Epithelial cell of esophagus (primary cell): ENCODE data around the gene SERTAD1.

Experiments
- DNase-seq: peaks from one replicate; pipeline ENCODE4 v3.0.0; 2010; ENCODE audit warnings: low read depth
- H3K4me3 ChIP-seq: 2 replicates; pipeline ENCODE4 v1.5.1; 2011; ENCODE audit warnings: mild to moderate bottlenecking, low read length, control low read depth
- TF ChIP-seq, protein P1 (sequence below): IDR thresholded peaks from 2 replicates; pipeline ENCODE4 v1.5.1; 2011; ENCODE audit warnings: low read depth, mild to moderate bottlenecking, low read length, control low read depth, inconsistent platforms; ENCODE audit not compliant: insufficient read depth; ENCODE audit errors: missing control alignments

The SERTAD1 gene

DNA sequence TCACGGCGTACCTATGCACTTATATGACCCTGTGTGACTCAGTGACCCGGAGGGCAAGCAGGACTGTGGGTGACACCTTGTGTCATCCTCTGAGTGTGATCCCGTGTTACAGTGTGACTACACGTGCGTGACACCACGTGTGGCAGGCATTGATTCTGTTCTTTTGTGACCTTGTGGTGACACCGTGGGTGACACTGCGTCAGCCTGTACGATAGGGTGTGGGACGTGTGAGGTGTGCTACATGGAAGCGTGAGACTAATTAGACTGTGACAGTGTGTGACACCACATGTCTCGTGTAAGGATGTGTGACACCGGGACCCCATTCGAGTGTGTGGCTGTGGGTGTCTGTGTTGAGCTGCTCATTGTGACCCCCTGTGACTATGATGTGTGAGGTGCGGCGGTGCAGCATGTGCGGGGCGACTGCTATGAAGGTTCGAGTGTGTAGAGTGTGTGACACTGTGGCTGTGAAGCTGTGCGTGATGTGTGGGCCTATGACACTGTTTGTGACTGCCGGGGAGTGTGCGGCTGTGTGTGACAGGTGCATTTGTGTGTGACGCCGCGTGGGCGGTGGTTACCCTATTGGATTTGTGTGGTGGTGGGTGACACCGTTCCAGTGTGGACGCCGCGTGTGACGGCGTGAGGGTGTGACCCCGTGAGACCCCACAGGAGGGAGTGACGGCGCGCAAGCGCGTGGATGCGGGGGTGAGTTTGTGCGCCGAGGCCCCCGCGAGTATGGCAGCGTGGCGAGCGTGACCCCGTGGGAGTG, 40.6 kb upstream of the SERTAD1 start:
- TF ChIP-seq, protein P1, sequence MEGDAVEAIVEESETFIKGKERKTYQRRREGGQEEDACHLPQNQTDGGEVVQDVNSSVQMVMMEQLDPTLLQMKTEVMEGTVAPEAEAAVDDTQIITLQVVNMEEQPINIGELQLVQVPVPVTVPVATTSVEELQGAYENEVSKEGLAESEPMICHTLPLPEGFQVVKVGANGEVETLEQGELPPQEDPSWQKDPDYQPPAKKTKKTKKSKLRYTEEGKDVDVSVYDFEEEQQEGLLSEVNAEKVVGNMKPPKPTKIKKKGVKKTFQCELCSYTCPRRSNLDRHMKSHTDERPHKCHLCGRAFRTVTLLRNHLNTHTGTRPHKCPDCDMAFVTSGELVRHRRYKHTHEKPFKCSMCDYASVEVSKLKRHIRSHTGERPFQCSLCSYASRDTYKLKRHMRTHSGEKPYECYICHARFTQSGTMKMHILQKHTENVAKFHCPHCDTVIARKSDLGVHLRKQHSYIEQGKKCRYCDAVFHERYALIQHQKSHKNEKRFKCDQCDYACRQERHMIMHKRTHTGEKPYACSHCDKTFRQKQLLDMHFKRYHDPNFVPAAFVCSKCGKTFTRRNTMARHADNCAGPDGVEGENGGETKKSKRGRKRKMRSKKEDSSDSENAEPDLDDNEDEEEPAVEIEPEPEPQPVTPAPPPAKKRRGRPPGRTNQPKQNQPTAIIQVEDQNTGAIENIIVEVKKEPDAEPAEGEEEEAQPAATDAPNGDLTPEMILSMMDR = no peak
- DNase-seq = peak; percentile 5
- peak overlapping the region; percentile 47 for H3K4me3 ChIP-seq

DNA sequence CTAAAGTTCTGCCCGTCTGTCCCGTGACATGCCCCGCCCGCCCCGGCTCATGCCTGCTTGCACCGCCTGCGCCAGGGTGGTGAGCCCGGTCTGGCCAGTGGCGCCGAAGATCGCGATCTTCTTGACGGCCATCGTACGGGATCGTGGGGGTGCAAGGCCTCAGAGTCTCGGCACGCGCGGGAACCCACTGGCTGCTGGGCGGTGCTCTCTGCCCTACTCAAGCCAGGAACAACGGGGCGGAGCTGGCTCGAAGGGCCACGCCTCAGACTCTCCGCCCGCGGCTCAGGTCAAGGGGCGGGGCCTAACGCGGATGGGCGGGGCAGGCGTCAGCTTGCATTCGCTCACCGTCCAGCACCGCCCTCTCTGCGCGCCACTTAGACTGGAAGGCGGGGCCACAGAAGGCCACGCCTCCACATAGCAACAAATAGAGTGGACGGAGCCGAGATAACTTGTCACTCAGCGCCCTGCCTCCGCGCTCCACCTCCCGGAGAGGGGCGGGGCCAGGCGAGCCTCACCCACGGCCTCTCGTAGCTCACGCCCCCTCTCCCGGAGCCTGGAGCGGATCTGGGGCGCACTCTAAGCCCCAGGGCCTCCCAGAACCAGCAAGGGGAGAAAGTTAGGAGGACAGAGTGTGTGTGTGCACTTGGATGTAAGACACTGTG, 39.9 kb upstream of the SERTAD1 start, which contains the start of gene BLVRB:
Gene BLVRB (minus strand): TSS at position 189 of the 662 bp plus-strand sequence. CDS start 57 bp downstream, at position 132.
- DNase-seq = peak; percentile 99

DNA sequence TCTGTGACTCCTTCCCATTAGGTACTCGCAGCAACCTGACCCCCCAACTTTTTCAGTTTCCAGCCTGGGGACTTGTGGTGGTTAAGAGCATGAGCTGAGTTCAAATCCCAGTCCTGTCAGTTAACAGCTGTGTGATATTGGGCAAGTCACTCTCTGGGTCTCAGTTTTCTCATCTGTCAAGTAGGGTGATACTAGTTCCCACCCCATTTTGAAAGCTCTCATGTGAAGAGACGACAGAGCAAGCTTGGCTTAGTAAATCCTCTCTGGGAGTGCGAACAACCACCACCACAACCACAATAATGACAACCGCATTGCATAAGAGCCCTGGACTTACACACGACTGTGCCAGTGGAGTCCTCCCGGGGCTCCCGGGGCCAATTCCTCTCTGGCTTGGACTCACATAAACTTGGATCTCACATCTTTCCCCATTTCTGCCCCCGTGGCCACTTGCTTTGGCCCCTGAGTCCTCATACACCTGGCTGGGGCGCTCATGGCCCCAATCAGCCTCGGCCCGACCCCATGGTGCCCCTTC, 39.3 kb upstream of the SERTAD1 start:
- DNase-seq = peak; percentile 64

More for the DNA sequence above, 39.9 kb upstream of the SERTAD1 start, which contains the start of gene BLVRB:
- peak within 1 kb of the TSS; percentile 83 for H3K4me3 ChIP-seq
- TF ChIP-seq, protein P1 = no peak

DNA sequence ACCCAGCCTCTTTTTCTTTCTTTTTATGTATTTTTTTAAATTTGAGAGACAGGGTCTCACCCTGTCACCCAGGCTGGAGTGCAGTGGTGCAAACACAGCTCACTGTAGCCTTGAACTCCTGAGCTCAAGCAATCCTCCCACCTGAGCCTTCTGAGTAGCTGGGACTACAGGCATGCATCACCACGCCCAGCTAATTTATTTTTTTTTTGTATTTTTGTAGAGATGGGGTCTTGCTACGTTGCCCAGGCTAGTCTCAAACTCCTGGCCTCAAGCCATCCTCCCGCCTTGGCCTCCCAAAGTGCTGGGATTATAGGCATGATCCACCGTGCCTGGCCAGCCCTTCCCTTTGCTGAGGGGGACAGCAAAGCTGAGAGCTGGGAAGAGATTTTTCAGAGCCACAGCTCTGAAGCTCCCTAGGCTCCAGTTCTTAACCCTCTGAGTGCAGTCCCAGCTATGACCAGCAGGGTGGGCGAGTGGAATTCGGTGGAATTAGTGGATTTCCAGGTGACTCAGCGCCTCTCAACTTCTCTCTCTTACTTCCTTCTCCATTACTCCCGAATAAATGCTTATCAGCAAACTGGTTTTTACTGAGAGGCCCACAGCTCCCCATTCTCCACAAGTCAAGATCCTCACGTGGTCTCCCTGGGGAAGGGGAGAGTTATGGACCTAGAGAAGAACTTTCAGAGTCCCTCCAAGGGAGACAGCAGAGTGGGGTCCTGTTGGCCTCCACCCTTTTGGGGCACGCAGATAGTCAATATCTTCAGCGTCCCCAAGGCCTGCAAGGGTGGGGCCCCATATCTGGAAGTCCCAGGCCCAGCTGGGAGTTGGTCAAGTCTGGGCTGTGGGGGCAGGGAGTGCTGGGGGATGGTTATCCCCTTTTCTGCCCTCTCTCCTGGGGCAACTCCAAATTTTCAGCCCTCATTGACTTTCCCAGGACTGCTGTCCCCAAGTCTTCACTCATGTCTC, 38.5 kb upstream of the SERTAD1 start:
- DNase-seq = peak; percentile 94
- peak overlapping the region; percentile 83 for H3K4me3 ChIP-seq
- TF ChIP-seq, protein P1 = peak; percentile 87

More for the DNA sequence above, 39.3 kb upstream of the SERTAD1 start:
- TF ChIP-seq, protein P1 = no peak
- H3K4me3 ChIP-seq = peak overlapping the region; percentile 83

DNA sequence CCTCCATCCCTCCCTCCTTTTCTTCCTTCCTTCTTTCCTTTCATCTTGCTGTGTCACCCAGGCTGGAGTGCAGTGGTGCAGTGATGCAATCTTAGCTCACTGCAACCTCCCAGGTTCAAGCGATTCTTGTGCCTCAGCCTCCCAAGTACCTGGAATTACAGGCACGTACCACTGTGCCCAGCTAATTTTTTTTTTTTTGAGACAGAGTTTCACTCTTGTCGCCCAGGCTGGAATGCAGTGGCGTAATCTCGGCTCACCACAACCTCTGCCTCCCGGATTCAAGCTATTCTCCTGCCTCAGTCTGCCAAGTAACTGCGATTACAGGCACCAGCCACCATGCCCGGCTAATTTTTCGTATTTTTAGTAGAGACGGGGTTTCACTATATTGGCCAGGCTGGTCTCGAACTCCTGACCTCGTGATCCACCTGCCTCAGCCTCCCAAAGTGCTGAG, 37.8 kb upstream of the SERTAD1 start:
- DNase-seq = peak; percentile 70
- H3K4me3 ChIP-seq = peak overlapping the region; percentile 83

DNA sequence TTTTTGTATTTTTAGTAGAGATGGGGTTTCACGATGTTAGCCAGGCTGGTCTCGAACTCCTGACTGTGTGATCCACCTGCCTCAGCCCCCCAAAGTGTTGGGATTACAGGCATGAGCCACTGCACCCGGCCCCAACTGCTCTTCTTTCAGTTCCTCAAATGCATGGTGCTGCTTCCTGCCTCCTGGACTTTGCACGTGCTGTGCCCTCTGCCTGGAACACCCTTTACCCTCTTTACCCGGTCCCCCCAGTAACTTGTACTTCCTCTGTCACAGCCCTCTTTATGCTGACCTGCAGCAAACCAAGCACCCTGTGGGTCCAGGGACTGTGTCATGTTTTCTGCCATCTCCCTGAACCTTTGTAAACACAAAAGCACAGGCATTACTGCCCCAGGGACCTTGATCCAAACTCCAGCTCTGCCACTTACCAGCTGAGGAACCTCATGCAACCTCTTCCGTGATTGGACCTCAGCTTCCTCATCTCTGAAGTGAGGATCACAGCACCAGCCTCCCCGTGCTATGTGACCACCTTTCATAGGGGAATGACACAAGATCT, 36.0 kb upstream of the SERTAD1 start:
- no peak for DNase-seq
- no peak overlapping the region for H3K4me3 ChIP-seq
- TF ChIP-seq, protein P1 = no peak
